Measurements from ENCODE around the gene SPOCK1. TPM values are rescaled to one million over a fixed set of nuclear protein-coding genes. Genes with fewer than 3 reads are reported as not detected.

Gene SPOCK1
- total and polyA plus RNA-seq, 9 of the 15 experiments (the other 6 are each of a cell fraction or from before 2014, with no cell fraction given), result 0.01 to 0.35 (median 0.04) TPM; not detected in 6

GRCh38 chr5:137399911-137400310 is 99.2 kb downstream of the SPOCK1 start:
- Histone ChIP-seq H3K79me2 (ENCODE audit: control insufficient read depth, insufficient read depth, low read length) (no peaks in the 10 kb centered on the region), H4K20me1 (replicated peaks; ENCODE audit: control insufficient read depth, insufficient read depth, low read length) (no peaks in the 10 kb centered on the region), H3K27me3 (ENCODE audit: control insufficient read depth in 2 of 2, insufficient read depth in 2 of 2, low read length in 2 of 2) (peaks cover 0 to 6% of the 10 kb centered on the region in 2 experiments; a peak in 1 of 5 replicates), H3K4me2 (ENCODE audit: insufficient read depth, low read length) (no peak overlapping the region), H3K9ac (ENCODE audit: insufficient read depth in 1 of 2, low read depth in 2 of 2, low read length in 2 of 2) (no peak overlapping the region), H3K4me1 (replicated peaks in 1 of 2; ENCODE audit: control insufficient read depth in 2 of 2, insufficient read depth in 2 of 2, low read length in 2 of 2) (no peaks in the 10 kb centered on the region), H2AFZ (ENCODE audit: low read depth, low read length) (no peak overlapping the region), H3K27ac (ENCODE audit: extremely low read depth, low read depth, low read length) (no peak overlapping the region), H3K9me3 (replicated peaks; ENCODE audit: control insufficient read depth, insufficient read depth, low read depth, low read length) (no peaks in the 10 kb centered on the region), H3K4me3 (no peak overlapping the region), H3K36me3 (ENCODE audit: control insufficient read depth, insufficient read depth, low read length) (no peaks in the 10 kb centered on the region), H3K9me1 (ENCODE audit: control insufficient read depth, insufficient read depth, low read length) (no peaks in the 10 kb centered on the region)
- intact Hi-C loops (cut with micrococcal nuclease) (no loop called here), in situ Hi-C loops (cut with MboI) (no loop called here)
- POLR2A ChIA-PET, result interaction anchor here (0.6 kb wide), 1 partner anchor 32 kb away, joined by 3 read pairs; no protein-coding TSS in a partner anchor
- no peak for ATAC-seq
- no TSS peak for BruUV-seq (replicated peaks)
- no peak for FAIRE-seq
- WGBS (ENCODE audit: insufficient coverage, low coverage, missing lambda C conversion rate), result 0% methylated on average over 3 of the region's 3 CpGs
- CTCF ChIA-PET (ENCODE audit: low intra/inter-chr PET ratio), result no interaction called here
- no peak for DNase-seq (ENCODE audit: extremely low read depth in 1 of 4, low spot score in 3 of 4)
- TF ChIP-seq CBX2 (IDR thresholded peaks at IDR 0.05; ENCODE audit: insufficient read depth, low read length, poor library complexity, severe bottlenecking) (no peak), ATF2 (CRISPR knock-in tag; IDR thresholded peaks at IDR 0.05) (no peak), KLF13 (tag; IDR thresholded peaks at IDR 0.05; ENCODE audit: borderline replicate concordance, low read depth) (no peak), PREB (CRISPR knock-in tag; IDR thresholded peaks at IDR 0.05) (no peak), ZNF23 (CRISPR knock-in tag; IDR thresholded peaks at IDR 0.05) (no peak), SP1 (CRISPR knock-in tag; IDR thresholded peaks at IDR 0.05) (no peak), RBM14 (IDR thresholded peaks at IDR 0.05; ENCODE audit: borderline replicate concordance, insufficient read depth, low read depth, low read length) (no peak), ATF1 (CRISPR knock-in tag; IDR thresholded peaks at IDR 0.05) (no peak), ATF1 (tag; IDR thresholded peaks at IDR 0.05) (no peak), ZEB2 (IDR thresholded peaks at IDR 0.05) (no peak), CTCF (IDR thresholded peaks at IDR 0.05 in 2 of 3, conservative IDR thresholded peaks at IDR 0.05 in 1 of 3; ENCODE audit: insufficient read depth in 2 of 3, low read depth in 1 of 3, low read length in 3 of 3) (no peak), ESRRA (IDR thresholded peaks at IDR 0.05; ENCODE audit: borderline replicate concordance, low read depth) (no peak), EGR1 (conservative IDR thresholded peaks at IDR 0.05) (no peak), ZBTB49 (CRISPR knock-in tag; IDR thresholded peaks at IDR 0.05; ENCODE audit: borderline replicate concordance) (no peak), PHTF2 (CRISPR knock-in tag; IDR thresholded peaks at IDR 0.05) (no peak), MITF (IDR thresholded peaks at IDR 0.05) (no peak)
